Mammary epithelial cell (primary cell): ENCODE results near the gene ERCC6L2.

Experiments used
- EZH2 ChIP-seq: IDR thresholded peaks from 2 replicates; pipeline ENCODE4 v1.6.1; 2012; ENCODE audit warnings: low read length, inconsistent platforms, borderline replicate concordance
- TF ChIP-seq, protein P1 (sequence below), 2 donors: IDR thresholded peaks in 1 of 2; conservative IDR thresholded peaks in 1 of 2; 2 replicates each; pipeline ENCODE4 v1.5.1; 2011 to 2012; ENCODE audit warnings: inconsistent platforms in 2 of 2, low read length in 2 of 2, mild to moderate bottlenecking in 2 of 2, control low read depth in 1 of 2, low read depth in 1 of 2; ENCODE audit not compliant: insufficient read depth in 1 of 2; ENCODE audit errors: extremely low read depth in 1 of 2

DNA sequence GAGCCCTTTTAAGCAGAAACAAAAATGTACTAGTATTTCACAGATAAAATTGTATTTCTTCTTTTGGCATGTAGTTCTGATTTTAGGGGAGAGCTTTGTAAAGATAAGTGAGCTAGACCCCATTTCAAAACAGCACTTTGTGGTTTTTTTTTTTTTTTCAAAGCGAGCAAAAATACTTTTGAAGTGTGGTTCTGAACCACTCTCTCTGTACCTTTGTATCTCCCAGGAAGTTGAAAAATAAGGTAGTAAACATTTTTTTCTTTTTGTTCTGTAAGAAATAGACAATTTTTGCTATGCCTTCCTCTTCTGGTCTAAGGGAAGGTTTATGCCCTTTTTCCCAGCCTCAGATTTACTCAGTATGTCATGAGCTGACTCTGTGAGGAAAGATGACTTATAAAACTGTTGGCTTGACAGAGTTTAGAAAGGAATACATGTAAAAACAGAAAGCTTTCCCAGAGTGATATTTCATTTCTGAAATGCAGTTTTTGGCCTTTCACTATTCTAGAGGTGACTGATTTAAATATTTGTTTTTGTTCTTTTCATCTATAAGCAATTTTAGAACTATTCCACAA lies 12.5 kb downstream of the ERCC6L2 start:
- TF ChIP-seq, protein P1, sequence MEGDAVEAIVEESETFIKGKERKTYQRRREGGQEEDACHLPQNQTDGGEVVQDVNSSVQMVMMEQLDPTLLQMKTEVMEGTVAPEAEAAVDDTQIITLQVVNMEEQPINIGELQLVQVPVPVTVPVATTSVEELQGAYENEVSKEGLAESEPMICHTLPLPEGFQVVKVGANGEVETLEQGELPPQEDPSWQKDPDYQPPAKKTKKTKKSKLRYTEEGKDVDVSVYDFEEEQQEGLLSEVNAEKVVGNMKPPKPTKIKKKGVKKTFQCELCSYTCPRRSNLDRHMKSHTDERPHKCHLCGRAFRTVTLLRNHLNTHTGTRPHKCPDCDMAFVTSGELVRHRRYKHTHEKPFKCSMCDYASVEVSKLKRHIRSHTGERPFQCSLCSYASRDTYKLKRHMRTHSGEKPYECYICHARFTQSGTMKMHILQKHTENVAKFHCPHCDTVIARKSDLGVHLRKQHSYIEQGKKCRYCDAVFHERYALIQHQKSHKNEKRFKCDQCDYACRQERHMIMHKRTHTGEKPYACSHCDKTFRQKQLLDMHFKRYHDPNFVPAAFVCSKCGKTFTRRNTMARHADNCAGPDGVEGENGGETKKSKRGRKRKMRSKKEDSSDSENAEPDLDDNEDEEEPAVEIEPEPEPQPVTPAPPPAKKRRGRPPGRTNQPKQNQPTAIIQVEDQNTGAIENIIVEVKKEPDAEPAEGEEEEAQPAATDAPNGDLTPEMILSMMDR (conservative IDR thresholded peaks at IDR 0.05 in 1 of 2, IDR thresholded peaks at IDR 0.05 in 1 of 2; ENCODE audit: extremely low read depth in 1 of 2, insufficient read depth in 1 of 2, low read depth in 1 of 2, low read length in 2 of 2), result no peak
- TF ChIP-seq EZH2, result no peak
